ENCODE results near the gene SORCS3.

SORCS3 gene

DNA sequence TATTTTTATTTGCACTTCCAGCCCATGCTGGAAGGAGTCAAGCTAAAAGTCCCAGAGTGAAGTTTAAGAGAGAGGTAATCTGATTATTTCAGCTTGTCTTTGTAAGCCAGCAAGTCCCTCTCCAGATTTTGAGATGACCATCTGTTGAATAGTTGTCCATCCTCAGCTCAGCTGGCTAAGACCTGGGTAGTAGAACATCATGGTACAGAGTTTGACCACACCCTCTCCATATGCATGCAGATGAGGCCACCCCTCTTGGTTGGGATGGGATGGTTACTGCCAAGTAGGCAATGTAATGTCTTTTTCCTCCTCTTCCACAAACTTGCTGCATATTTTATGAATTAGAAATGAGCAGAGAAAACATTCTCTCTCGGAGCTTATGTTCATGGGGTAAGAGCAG is 639.8 kb downstream of the SORCS3 start:
- DNase-seq: no peak

DNA sequence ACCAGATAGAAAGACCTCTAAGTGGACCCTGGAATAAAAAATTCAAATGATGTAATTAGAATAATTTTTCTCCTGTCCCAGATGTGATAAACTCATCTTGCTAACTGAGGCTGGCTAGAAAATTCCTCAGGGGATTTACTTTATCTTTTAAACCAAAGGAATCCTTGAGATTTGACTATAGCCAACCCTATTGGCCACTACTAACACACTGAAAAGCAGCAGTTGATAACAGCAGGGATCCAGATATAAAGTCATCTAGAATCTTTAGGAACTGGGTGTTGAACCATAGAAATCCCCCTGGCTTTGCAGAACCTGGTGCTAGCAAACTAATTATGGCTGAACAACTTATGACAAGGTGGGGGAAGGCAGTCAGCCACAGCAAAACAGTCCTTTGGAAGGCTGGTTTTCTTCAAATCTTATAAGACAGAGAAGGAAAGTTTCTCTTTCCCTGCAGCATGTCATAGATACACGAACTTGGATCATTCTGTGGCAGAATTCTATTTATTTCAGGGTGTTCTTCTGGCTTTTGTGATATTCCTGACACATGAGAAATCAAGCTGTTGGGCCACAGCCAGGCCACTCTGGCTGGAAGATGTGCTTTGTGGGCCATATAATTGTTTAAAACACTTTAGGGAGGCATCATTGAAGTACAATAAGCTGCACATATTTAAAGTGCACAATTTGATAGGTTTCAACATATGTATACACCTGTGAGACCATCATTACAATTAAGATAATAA is 643.6 kb downstream of the SORCS3 start:
- DNase-seq: no peak

GRCh38 chr10:105288026-105288425 is 646.9 kb downstream of the SORCS3 start:
- no peak for DNase-seq

DNA sequence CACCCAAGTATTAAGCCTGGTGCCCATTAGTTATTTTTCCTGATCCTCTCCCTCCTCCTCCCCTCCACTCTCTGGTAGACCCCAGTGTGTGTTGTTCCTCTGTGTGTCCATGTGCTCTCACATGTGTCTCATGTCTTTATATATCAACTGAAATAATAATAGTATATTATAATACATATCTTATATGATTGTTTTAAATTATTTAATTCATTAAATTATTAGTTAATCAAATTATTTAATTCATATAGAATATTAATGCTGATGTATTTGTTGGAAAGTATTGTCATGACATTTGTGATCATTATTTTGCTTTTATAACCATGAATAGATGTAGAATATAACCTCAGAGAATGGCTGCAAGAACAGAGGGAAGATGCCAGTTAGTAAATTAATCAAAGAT is 647.5 kb downstream of the SORCS3 start:
- no peak for DNase-seq

DNA sequence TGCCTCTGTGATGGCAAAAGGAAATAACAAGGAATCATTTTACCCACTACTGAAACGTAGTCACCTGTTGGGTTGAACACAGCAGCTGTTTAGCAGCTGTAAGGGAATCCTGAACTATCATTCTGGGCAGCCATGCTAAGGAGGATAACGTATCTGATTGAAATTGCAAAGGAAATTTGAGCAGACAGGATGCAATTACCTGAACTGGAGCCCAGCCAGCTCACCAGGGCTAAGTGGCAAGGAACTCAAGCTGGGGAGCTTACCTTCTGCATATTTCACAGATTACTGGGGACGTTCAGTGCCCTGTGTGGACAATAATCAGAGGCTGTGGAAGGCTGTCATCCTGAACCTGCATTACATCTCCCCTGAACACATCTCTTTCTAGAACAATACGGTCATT is 650.5 kb downstream of the SORCS3 start:
- no peak for DNase-seq

DNA sequence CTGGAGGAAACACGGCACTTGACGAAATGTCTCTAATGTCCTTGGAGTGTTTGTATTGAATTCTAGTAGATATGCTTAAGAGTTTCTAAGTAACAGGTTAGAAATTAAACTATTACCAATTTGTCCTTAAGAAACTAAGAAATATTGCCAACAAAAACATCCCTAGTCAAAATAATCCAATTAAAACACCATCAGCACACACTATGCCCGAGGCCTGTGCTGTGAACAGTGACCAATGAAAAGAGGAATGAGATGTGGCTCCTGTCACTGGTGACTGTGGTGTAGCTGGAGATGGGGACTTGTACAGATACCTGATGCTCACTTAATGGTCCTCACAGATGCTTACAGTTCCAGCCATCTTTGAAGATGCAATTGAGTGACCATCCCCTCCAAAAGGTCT is 651.1 kb downstream of the SORCS3 start:
- DNase-seq: no peak

Measured in activated CD8-positive, alpha-beta memory T cell treated with anti-CD3 and anti-CD28 coated beads, Interleukin-2, amount 50 U/mL, for 48 hours (primary cell).